Measurements from ENCODE around the gene SORCS2.

DNA sequence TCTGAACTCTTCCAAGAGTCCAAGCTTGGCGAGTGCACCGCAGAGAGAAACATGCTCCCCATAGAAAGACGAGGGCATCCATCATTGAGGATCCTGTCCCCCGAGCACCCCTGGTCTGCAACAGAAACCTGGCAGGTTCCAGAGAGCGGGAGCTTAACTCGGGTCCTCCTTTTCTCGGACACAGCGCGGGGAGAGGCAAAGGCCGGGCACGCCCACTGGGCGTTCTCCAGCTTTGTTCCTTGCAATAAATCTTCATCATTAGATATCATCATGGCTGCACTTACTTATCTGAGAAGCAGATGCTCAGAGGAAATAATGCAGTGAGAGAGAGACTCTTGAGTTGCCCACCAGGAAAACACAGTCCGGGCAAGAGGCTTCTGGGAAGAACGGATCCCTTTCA is 332.5 kb downstream of the SORCS2 start:
- TF ChIP-seq, protein P1, sequence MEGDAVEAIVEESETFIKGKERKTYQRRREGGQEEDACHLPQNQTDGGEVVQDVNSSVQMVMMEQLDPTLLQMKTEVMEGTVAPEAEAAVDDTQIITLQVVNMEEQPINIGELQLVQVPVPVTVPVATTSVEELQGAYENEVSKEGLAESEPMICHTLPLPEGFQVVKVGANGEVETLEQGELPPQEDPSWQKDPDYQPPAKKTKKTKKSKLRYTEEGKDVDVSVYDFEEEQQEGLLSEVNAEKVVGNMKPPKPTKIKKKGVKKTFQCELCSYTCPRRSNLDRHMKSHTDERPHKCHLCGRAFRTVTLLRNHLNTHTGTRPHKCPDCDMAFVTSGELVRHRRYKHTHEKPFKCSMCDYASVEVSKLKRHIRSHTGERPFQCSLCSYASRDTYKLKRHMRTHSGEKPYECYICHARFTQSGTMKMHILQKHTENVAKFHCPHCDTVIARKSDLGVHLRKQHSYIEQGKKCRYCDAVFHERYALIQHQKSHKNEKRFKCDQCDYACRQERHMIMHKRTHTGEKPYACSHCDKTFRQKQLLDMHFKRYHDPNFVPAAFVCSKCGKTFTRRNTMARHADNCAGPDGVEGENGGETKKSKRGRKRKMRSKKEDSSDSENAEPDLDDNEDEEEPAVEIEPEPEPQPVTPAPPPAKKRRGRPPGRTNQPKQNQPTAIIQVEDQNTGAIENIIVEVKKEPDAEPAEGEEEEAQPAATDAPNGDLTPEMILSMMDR (IDR thresholded peaks at IDR 0.05) = no peak
- TF ChIP-seq POLR2AphosphoS5 (IDR thresholded peaks at IDR 0.05; ENCODE audit: low read depth, low read length) = no peak
- TF ChIP-seq, protein P2, sequence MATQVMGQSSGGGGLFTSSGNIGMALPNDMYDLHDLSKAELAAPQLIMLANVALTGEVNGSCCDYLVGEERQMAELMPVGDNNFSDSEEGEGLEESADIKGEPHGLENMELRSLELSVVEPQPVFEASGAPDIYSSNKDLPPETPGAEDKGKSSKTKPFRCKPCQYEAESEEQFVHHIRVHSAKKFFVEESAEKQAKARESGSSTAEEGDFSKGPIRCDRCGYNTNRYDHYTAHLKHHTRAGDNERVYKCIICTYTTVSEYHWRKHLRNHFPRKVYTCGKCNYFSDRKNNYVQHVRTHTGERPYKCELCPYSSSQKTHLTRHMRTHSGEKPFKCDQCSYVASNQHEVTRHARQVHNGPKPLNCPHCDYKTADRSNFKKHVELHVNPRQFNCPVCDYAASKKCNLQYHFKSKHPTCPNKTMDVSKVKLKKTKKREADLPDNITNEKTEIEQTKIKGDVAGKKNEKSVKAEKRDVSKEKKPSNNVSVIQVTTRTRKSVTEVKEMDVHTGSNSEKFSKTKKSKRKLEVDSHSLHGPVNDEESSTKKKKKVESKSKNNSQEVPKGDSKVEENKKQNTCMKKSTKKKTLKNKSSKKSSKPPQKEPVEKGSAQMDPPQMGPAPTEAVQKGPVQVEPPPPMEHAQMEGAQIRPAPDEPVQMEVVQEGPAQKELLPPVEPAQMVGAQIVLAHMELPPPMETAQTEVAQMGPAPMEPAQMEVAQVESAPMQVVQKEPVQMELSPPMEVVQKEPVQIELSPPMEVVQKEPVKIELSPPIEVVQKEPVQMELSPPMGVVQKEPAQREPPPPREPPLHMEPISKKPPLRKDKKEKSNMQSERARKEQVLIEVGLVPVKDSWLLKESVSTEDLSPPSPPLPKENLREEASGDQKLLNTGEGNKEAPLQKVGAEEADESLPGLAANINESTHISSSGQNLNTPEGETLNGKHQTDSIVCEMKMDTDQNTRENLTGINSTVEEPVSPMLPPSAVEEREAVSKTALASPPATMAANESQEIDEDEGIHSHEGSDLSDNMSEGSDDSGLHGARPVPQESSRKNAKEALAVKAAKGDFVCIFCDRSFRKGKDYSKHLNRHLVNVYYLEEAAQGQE (IDR thresholded peaks at IDR 0.05; ENCODE audit: low read depth, low read length) = no peak
- TF ChIP-seq RCOR1 (IDR thresholded peaks at IDR 0.05; ENCODE audit: low read length) = no peak
- TF ChIP-seq FOSL2 (IDR thresholded peaks at IDR 0.05; ENCODE audit: borderline replicate concordance, low read depth) = no peak
- TF ChIP-seq EP300 (IDR thresholded peaks at IDR 0.05; ENCODE audit: borderline replicate concordance in 1 of 2, low read depth in 1 of 2, low read length in 1 of 2) = no peak
- TF ChIP-seq, protein P3, sequence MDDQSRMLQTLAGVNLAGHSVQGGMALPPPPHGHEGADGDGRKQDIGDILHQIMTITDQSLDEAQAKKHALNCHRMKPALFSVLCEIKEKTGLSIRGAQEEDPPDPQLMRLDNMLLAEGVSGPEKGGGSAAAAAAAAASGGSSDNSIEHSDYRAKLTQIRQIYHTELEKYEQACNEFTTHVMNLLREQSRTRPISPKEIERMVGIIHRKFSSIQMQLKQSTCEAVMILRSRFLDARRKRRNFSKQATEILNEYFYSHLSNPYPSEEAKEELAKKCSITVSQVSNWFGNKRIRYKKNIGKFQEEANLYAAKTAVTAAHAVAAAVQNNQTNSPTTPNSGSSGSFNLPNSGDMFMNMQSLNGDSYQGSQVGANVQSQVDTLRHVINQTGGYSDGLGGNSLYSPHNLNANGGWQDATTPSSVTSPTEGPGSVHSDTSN (IDR thresholded peaks at IDR 0.05) = no peak
- no peak for TF ChIP-seq FOXM1 (IDR thresholded peaks at IDR 0.05; ENCODE audit: low read depth)

Measured in SK-N-SH (cell line).